ENCODE data around the gene PDCD1LG2. TPM values are rescaled to one million over a fixed set of nuclear protein-coding genes. Genes with fewer than 3 reads are reported as not detected.

Gene PDCD1LG2
- total and polyA plus RNA-seq, 2 of the 8 experiments (the other 6 are each of a cell fraction or from before 2014, with no cell fraction given), result not detected

GRCh38 chr9:5486988-5487387 lies 23.3 kb upstream of the PDCD1LG2 start:
- Histone ChIP-seq H2BK20ac (ENCODE audit: low read length) (no peak overlapping the region), H3K14ac (ENCODE audit: insufficient read length) (no peak overlapping the region), H3K79me2 (ENCODE audit: control insufficient read depth in 1 of 2, insufficient read depth in 2 of 2, low read length in 2 of 2) (no peaks in the 10 kb centered on the region), H2BK120ac (replicated peaks; ENCODE audit: low read depth, low read length) (no peak overlapping the region), H3K56ac (replicated peaks; ENCODE audit: insufficient read length, low read depth, low read length) (no peak overlapping the region), H3K79me1 (ENCODE audit: low read depth, low read length) (no peaks in the 10 kb centered on the region), H4K20me1 (replicated peaks in 1 of 2; ENCODE audit: control insufficient read depth in 1 of 2, insufficient read depth in 2 of 2, low read length in 2 of 2) (no peaks in the 10 kb centered on the region), H2AK5ac (ENCODE audit: low read depth, low read length) (no peak overlapping the region), H3K4ac (replicated peaks; ENCODE audit: insufficient read length, low read depth, low read length) (no peak overlapping the region), H3K9ac (replicated peaks in 1 of 4; ENCODE audit: extremely low read depth in 1 of 4, low read depth in 3 of 4, low read length in 3 of 4) (no peak overlapping the region), H3K27ac (ENCODE audit: low read depth, low read length) (no peak overlapping the region), H2BK15ac (ENCODE audit: low read length) (no peak overlapping the region), H3K4me1 (replicated peaks in 1 of 4; ENCODE audit: control insufficient read depth in 3 of 4, insufficient read depth in 4 of 4, low read length in 3 of 4) (no peaks in the 10 kb centered on the region), H3K23me2 (ENCODE audit: low read depth, low read length) (no peaks in the 10 kb centered on the region), H4K8ac (ENCODE audit: extremely low read depth, insufficient read depth, low read length) (no peak overlapping the region), H4K5ac (ENCODE audit: insufficient read length, low read depth, low read length) (no peak overlapping the region), H2AFZ (ENCODE audit: low read length) (no peak overlapping the region), H3K18ac (ENCODE audit: extremely low read depth, low read length) (no peak overlapping the region), H2BK12ac (ENCODE audit: low read depth, low read length) (no peak overlapping the region), H3K4me2 (ENCODE audit: insufficient read depth in 1 of 2, low read depth in 2 of 2, low read length in 2 of 2) (no peak overlapping the region), H2BK5ac (ENCODE audit: low read depth, low read length) (no peak overlapping the region), H3K36me3 (ENCODE audit: control insufficient read depth in 2 of 4, insufficient read depth in 4 of 4, low read length in 3 of 4) (no peaks in the 10 kb centered on the region), H3K9me3 (ENCODE audit: insufficient read depth in 2 of 2, low read depth in 1 of 2, low read length in 1 of 2) (peaks cover 0 to 4% of the 10 kb centered on the region in 2 experiments; a peak in 1 of 4 replicates), H3K23ac (ENCODE audit: insufficient read length) (no peak overlapping the region), H3K27me3 (replicated peaks in 1 of 4; ENCODE audit: control insufficient read depth in 3 of 4, extremely low read depth in 1 of 4, insufficient read depth in 3 of 4, low read length in 3 of 4) (no peaks in the 10 kb centered on the region), H4K91ac (replicated peaks; ENCODE audit: insufficient read length, low read length) (no peak overlapping the region), H3K4me3 (ENCODE audit: extremely low read depth in 1 of 4, insufficient read depth in 2 of 4, low read depth in 3 of 4, low read length in 4 of 4) (no peak overlapping the region)
- DNase-seq (ENCODE audit: low read depth in 1 of 2, low spot score in 2 of 2) (no peak), FAIRE-seq (no peak)
- TF ChIP-seq TCF12 (IDR thresholded peaks at IDR 0.05; ENCODE audit: low read depth, low read length), result no peak
- TF ChIP-seq ZNF274 (IDR thresholded peaks at IDR 0.05; ENCODE audit: borderline replicate concordance, extremely low read depth, low read length), result no peak
- TF ChIP-seq, protein P1, sequence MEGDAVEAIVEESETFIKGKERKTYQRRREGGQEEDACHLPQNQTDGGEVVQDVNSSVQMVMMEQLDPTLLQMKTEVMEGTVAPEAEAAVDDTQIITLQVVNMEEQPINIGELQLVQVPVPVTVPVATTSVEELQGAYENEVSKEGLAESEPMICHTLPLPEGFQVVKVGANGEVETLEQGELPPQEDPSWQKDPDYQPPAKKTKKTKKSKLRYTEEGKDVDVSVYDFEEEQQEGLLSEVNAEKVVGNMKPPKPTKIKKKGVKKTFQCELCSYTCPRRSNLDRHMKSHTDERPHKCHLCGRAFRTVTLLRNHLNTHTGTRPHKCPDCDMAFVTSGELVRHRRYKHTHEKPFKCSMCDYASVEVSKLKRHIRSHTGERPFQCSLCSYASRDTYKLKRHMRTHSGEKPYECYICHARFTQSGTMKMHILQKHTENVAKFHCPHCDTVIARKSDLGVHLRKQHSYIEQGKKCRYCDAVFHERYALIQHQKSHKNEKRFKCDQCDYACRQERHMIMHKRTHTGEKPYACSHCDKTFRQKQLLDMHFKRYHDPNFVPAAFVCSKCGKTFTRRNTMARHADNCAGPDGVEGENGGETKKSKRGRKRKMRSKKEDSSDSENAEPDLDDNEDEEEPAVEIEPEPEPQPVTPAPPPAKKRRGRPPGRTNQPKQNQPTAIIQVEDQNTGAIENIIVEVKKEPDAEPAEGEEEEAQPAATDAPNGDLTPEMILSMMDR (IDR thresholded peaks at IDR 0.05; ENCODE audit: control extremely low read depth in 1 of 3, insufficient read depth in 1 of 3, low read depth in 1 of 3, low read length in 3 of 3), result no peak
- no peak for TF ChIP-seq BACH1 (IDR thresholded peaks at IDR 0.05; ENCODE audit: low read length)
- TF ChIP-seq MAX (IDR thresholded peaks at IDR 0.05), result no peak
- no peak for TF ChIP-seq EZH2 (IDR thresholded peaks at IDR 0.05; ENCODE audit: low read depth, low read length, severe bottlenecking)
- no peak for TF ChIP-seq FOSL1 (IDR thresholded peaks at IDR 0.05; ENCODE audit: insufficient read depth, low read depth, low read length)
- no peak for TF ChIP-seq SRF (IDR thresholded peaks at IDR 0.05; ENCODE audit: low read depth, low read length)
- TF ChIP-seq RBBP5 (IDR thresholded peaks at IDR 0.05; ENCODE audit: borderline replicate concordance, low read depth, low read length), result no peak
- no peak for TF ChIP-seq SIN3A (conservative IDR thresholded peaks at IDR 0.05 in 1 of 2, IDR thresholded peaks at IDR 0.05 in 1 of 2; ENCODE audit: low read depth in 1 of 2, low read length in 2 of 2)
- ChIA-PET CTCF (ENCODE audit: partially characterized antibody) (interaction anchor here (0.7 to 0.9 kb wide), 2 partner anchors 84 to 86 kb away, joined by 3 read pairs; no protein-coding TSS in a partner anchor), POLR2A (ENCODE audit: partially characterized antibody) (no interaction called here)
- WGBS, 2 experiments (ENCODE audit: extremely low coverage in 1 of 2, insufficient coverage in 1 of 2, insufficient read length in 1 of 2, insufficient replicate concordance in 2 of 2, low coverage in 1 of 2, low lambda C conversion rate in 2 of 2, missing lambda C conversion rate in 1 of 2), result 93% methylated on average over 5 of the region's 5 CpGs; no CpG with 5 or more reads in 1 of the 2 experiments
